Caco-2 (cell line): ENCODE data around the gene RLF. TPM values are rescaled to one million over a fixed set of nuclear protein-coding genes. Genes with fewer than 3 reads are reported as not detected.

Experiments used
- BruUV-seq: library from RNA; stranded (reverse); fragments of 400-500 nt; replicated peaks from 2 replicates; lab custom pipeline; 2021; lab: Mats Ljungman, UMichigan
- CTCF ChIA-PET: fragments of 300-600 bp; sonication (Branson Sonifier 250); formaldehyde crosslinking; loops from one replicate; lab custom pipeline; 2022; ENCODE audit warnings: antibody characterized with exemption; lab: Charles Lee
- POLR2A ChIA-PET: fragments of 300-600 bp; sonication (Branson Sonifier 250); formaldehyde crosslinking; loops from one replicate; lab custom pipeline; 2022; ENCODE audit warnings: antibody characterized with exemption; lab: Charles Lee
- DNase-seq, 2 experiments: peaks; one replicate each; pipeline versions ENCODE4 v3.0.0 to v3.0.0-alpha.2; 2020 to 2022
- H3K27me3 ChIP-seq: replicated peaks from 2 replicates; pipeline ENCODE4 v1.6.0; 2011; ENCODE audit warnings: low read length; ENCODE audit not compliant: control insufficient read depth, insufficient read depth
- H3K36me3 ChIP-seq: 2 replicates; pipeline ENCODE4 v1.5.1; 2011; ENCODE audit warnings: low read length; ENCODE audit not compliant: control insufficient read depth, insufficient read depth
- H3K4me1 ChIP-seq: fragments of 250-450 bp; sonication (Bioruptor Pico); 2 replicates; pipeline ENCODE4 v1.5.1; 2020; ENCODE audit warnings: mild to moderate bottlenecking
- H3K4me3 ChIP-seq: 2 replicates; pipeline ENCODE4 v1.5.1; 2011; ENCODE audit warnings: low read depth, mild to moderate bottlenecking, control low read depth, low read length
- H3K9me3 ChIP-seq: fragments of 250-450 bp; sonication (Bioruptor Pico); 2 replicates; pipeline ENCODE4 v1.5.1; 2020; ENCODE audit warnings: mild to moderate bottlenecking, moderate library complexity
- H3K27ac Mint-ChIP-seq: one replicate; pipeline ENCODE4 v1.8.0; 2022; ENCODE audit warnings: mixed read lengths; ENCODE audit not compliant: unreplicated experiment
- H3K27me3 Mint-ChIP-seq: one replicate; pipeline ENCODE4 v1.8.0; 2022; ENCODE audit warnings: mixed read lengths; ENCODE audit not compliant: insufficient read depth, unreplicated experiment
- H3K36me3 Mint-ChIP-seq: one replicate; pipeline ENCODE4 v1.8.0; 2022; ENCODE audit warnings: mild to moderate bottlenecking, mixed read lengths; ENCODE audit not compliant: insufficient read depth, unreplicated experiment
- H3K4me1 Mint-ChIP-seq: one replicate; pipeline ENCODE4 v1.8.0; 2022; ENCODE audit warnings: low read depth, mixed read lengths; ENCODE audit not compliant: unreplicated experiment
- H3K4me3 Mint-ChIP-seq: one replicate; pipeline ENCODE4 v1.8.0; 2022; ENCODE audit warnings: mild to moderate bottlenecking, moderate library complexity, mixed read lengths; ENCODE audit not compliant: unreplicated experiment
- H3K9me3 Mint-ChIP-seq: one replicate; pipeline ENCODE4 v1.8.0; 2022; ENCODE audit warnings: mixed read lengths; ENCODE audit not compliant: unreplicated experiment
- CTCF ChIP-seq, 2 experiments: fragments of 200-600 bp in 1 of 2; IDR thresholded peaks; 1 replicate in 1 of 2; 2 replicates in 1 of 2; pipeline versions ENCODE4 v1.5.1 to v1.8.0; 2011 to 2022; ENCODE audit warnings: antibody characterized with exemption in 1 of 2, control low read depth in 1 of 2, inconsistent platforms in 1 of 2, low read depth in 1 of 2, low read length in 1 of 2, mild to moderate bottlenecking in 1 of 2, moderate library complexity in 1 of 2; ENCODE audit not compliant: insufficient read depth in 1 of 2, severe bottlenecking in 1 of 2, unreplicated experiment in 1 of 2
- intact Hi-C: fragments of 100-400 bp; cut with micrococcal nuclease; formaldehyde crosslinking; loops from one replicate; pipeline ENCODE4 v1.10.0; 2022; ENCODE audit not compliant: unreplicated experiment
- total RNA-seq: library from RNA; stranded (reverse); gene quantifications from 2 replicates; pipeline ENCODE4 v1.2.3, GENCODE V29; 2022

The RLF gene
- total RNA-seq, 1 experiment from 2014 or later: 11.6 TPM

DNA sequence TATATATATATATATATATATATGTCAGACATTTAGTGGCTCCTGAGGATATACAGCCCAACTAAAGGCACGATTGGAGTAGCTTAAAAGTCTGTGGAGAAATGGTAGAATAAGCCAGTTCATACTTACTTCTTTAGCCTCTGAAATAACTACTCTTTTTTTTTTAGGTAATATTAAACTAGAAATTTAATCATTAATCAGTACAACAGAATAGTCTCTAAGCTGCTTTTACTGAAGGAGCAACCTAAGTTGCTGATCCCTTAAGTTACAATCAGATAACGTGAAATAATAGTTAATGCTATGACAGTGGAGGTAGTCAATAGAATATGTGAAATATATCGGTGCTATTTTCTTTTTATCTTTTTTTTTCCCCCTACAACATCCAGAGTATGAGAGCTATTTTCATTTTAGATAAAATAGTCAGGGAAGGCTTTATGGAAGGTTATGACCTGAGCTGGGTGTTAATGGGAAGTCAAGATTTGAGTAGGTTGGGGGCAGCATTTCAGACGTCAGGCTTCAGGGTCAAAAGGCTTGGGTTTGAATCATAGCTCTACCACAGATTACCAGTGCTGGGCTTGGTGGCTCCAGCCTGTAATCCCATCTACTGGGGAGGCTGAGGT is 112.5 kb downstream of the RLF start:
- Mint-ChIP-seq H3K27ac (no peak overlapping the region), H3K9me3 (no peaks in the 10 kb centered on the region), H3K36me3 (peaks cover 48% of the 10 kb centered on the region), H3K4me1 (peaks cover 6% of the 10 kb centered on the region), H3K4me3 (no peak overlapping the region), H3K27me3 (no peaks in the 10 kb centered on the region)
- Histone ChIP-seq H3K36me3 (no peaks in the 10 kb centered on the region), H3K9me3 (no peaks in the 10 kb centered on the region), H3K4me1 (no peaks in the 10 kb centered on the region), H3K27me3 (no peaks in the 10 kb centered on the region), H3K4me3 (no peak overlapping the region)
- TF ChIP-seq CTCF (IDR thresholded peaks at IDR 0.05; ENCODE audit: insufficient read depth in 1 of 2, low read depth in 1 of 2, low read length in 1 of 2, severe bottlenecking in 1 of 2, unreplicated experiment in 1 of 2): no peak
- no peak for DNase-seq
- POLR2A ChIA-PET: interaction anchor here (0.6 kb wide), 1 partner anchor 33 kb away, joined by 6 read pairs; no protein-coding TSS in a partner anchor
- CTCF ChIA-PET: no interaction called here
- BruUV-seq: no TSS peak
- intact Hi-C loops: no loop called here

DNA sequence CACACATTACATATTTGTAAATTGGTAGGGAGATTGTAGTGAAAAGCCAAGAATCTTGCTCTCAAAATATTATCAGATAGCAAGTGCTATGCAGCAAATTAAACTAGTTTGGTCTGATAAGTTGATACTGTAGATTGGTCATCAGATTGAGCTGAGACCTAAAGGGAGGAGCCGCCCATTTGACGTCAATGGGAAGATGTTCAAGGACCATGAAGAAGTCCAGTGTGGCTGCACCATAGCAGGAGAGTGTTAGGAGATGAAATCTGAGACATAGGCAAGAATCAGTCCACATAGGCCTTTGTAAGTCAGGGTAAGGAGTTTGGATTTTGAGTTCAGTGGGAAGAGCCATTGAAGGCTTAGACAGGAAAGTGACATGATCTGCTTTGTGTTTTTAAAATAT is 113.1 kb downstream of the RLF start:
- Mint-ChIP-seq H3K4me1 (peaks cover 6% of the 10 kb centered on the region), H3K4me3 (no peak overlapping the region), H3K27ac (no peak overlapping the region), H3K9me3 (no peaks in the 10 kb centered on the region), H3K27me3 (no peaks in the 10 kb centered on the region), H3K36me3 (peaks cover 48% of the 10 kb centered on the region)
- BruUV-seq: no TSS peak
- POLR2A ChIA-PET: no interaction called here
- no peak for TF ChIP-seq CTCF (IDR thresholded peaks at IDR 0.05; ENCODE audit: insufficient read depth in 1 of 2, low read depth in 1 of 2, low read length in 1 of 2, severe bottlenecking in 1 of 2, unreplicated experiment in 1 of 2)
- intact Hi-C loops: no loop called here
- Histone ChIP-seq H3K4me3 (no peak overlapping the region), H3K4me1 (no peaks in the 10 kb centered on the region), H3K36me3 (no peaks in the 10 kb centered on the region), H3K27me3 (no peaks in the 10 kb centered on the region), H3K9me3 (no peaks in the 10 kb centered on the region)
- DNase-seq: no peak
- CTCF ChIA-PET: no interaction called here

- H3K9me3 Mint-ChIP-seq: no peaks in the 10 kb centered on the region
- H3K4me3 Mint-ChIP-seq: no peak overlapping the region
- H3K27ac Mint-ChIP-seq: peak overlapping the region; percentile 53
- no TSS peak for BruUV-seq
- no peak for TF ChIP-seq CTCF (IDR thresholded peaks at IDR 0.05; ENCODE audit: insufficient read depth in 1 of 2, low read depth in 1 of 2, low read length in 1 of 2, severe bottlenecking in 1 of 2, unreplicated experiment in 1 of 2)
- intact Hi-C loops: no loop called here
- ChIA-PET CTCF (no interaction called here), POLR2A (no interaction called here)
- peaks cover 6% of the 10 kb centered on the region for H3K4me1 Mint-ChIP-seq
- no peak for DNase-seq
- H3K4me3 ChIP-seq: no peak overlapping the region
- no peaks in the 10 kb centered on the region for H3K27me3 Mint-ChIP-seq
- H3K4me1 ChIP-seq: no peaks in the 10 kb centered on the region
- no peaks in the 10 kb centered on the region for H3K9me3 ChIP-seq
- peaks cover 37% of the 10 kb centered on the region for H3K36me3 Mint-ChIP-seq
- H3K27me3 ChIP-seq: no peaks in the 10 kb centered on the region
- H3K36me3 ChIP-seq: no peaks in the 10 kb centered on the region
These were observed 114.9 kb downstream of the RLF start for GRCh38 chr1:40276122-40276521.
